Memory B cell (primary cell): ENCODE data around the gene PAX5.

Experiments
- ATAC-seq: fragments of 150-1000 bp; cut with Tn5 transposase; 2 replicates; pipeline ENCODE4 v1.10.0; 2021; ENCODE audit warnings: low read depth, mild to moderate bottlenecking, moderate library complexity
- DNase-seq, 2 donors: peaks; one replicate each; pipeline ENCODE4 v3.0.0; 2022; ENCODE audit warnings: low spot score in 2 of 2
- H3K27ac Mint-ChIP-seq: one replicate; pipeline ENCODE4 v1.8.0; 2022; ENCODE audit warnings: mild to moderate bottlenecking, moderate library complexity, mixed read lengths
- H3K27me3 Mint-ChIP-seq: one replicate; pipeline ENCODE4 v1.8.0; 2022; ENCODE audit warnings: mixed read lengths
- H3K36me3 Mint-ChIP-seq: one replicate; pipeline ENCODE4 v1.8.0; 2022; ENCODE audit warnings: mild to moderate bottlenecking, mixed read lengths
- H3K4me1 Mint-ChIP-seq: one replicate; pipeline ENCODE4 v1.8.0; 2022; ENCODE audit warnings: mixed read lengths
- H3K4me3 Mint-ChIP-seq: one replicate; pipeline ENCODE4 v1.8.0; 2022; ENCODE audit warnings: mild to moderate bottlenecking, moderate library complexity, mixed read lengths
- H3K9me3 Mint-ChIP-seq: one replicate; pipeline ENCODE4 v1.8.0; 2022; ENCODE audit warnings: mixed read lengths

The PAX5 gene

GRCh38 chr9:36862206-36863145 lies 171.6 kb downstream of the PAX5 start:
- peaks cover 24% of the 10 kb centered on the region for H3K36me3 Mint-ChIP-seq
- H3K9me3 Mint-ChIP-seq, result no peaks in the 10 kb centered on the region
- ATAC-seq (no peak), DNase-seq (no peak)
- H3K4me3 Mint-ChIP-seq, result no peak overlapping the region
- H3K27me3 Mint-ChIP-seq, result no peaks in the 10 kb centered on the region
- peaks cover 40% of the 10 kb centered on the region for H3K4me1 Mint-ChIP-seq
- peak overlapping the region; percentile 93 for H3K27ac Mint-ChIP-seq

- peak overlapping the region; percentile 93 for H3K27ac Mint-ChIP-seq
- no peak for DNase-seq
- H3K27me3 Mint-ChIP-seq, result no peaks in the 10 kb centered on the region
- ATAC-seq, result no peak
- H3K4me1 Mint-ChIP-seq, result peaks cover 39% of the 10 kb centered on the region
- H3K4me3 Mint-ChIP-seq, result no peak overlapping the region
- peaks cover 22% of the 10 kb centered on the region for H3K36me3 Mint-ChIP-seq
- H3K9me3 Mint-ChIP-seq, result no peaks in the 10 kb centered on the region
Measured at GRCh38 chr9:36861528-36862205, 172.4 kb downstream of the PAX5 start.

GRCh38 chr9:36858805-36859375 lies 175.2 kb downstream of the PAX5 start:
- Mint-ChIP-seq H3K9me3 (no peaks in the 10 kb centered on the region), H3K4me3 (no peak overlapping the region), H3K27ac (peak overlapping the region; percentile 93), H3K36me3 (peaks cover 20% of the 10 kb centered on the region), H3K4me1 (peaks cover 30% of the 10 kb centered on the region), H3K27me3 (no peaks in the 10 kb centered on the region)
- ATAC-seq (no peak), DNase-seq (no peak)

DNA sequence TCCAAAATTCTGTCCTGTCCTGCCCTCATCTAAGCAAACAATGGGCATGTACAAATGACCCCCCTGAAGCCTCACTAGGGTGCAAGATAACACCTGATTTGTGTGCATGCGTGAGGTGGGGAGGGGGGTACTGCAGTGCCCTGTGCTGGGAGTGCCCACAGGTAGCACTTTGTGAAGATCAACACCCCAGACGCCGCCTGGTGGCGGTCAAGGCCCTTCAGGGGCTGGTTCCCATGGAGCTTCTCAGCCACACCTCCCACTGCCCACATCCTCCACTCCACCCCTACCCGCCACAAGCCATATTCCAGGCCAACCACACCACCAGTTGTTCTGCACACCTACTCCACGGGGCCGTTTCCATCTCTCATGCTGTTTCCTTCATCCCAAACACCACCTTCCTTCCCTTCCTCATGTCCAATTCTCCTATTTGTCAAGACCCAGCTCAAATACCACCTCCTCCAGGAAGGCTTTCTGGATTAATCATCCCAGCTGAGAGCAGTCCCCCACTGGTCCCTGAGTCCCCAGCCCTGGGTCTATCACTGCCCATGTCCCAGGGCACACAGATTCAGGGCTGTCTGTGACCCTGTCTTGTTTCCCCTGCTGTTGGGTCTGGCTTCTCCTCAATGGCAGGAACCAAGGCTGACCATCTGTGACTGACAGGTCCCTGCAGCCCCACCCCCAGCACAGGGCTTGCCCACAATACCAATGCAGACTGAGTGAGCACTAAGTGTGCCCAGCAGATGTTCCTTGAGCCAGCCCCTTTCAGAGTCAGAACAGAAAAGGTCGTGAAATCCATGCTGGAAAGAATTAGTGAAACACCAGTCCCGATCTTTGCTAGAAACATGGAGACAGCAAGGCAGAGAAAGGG lies 178.4 kb downstream of the PAX5 start:
- H3K27me3 Mint-ChIP-seq, result no peaks in the 10 kb centered on the region
- peak overlapping the region; percentile 93 for H3K27ac Mint-ChIP-seq
- ATAC-seq, result peak; percentile 81
- H3K4me3 Mint-ChIP-seq, result no peak overlapping the region
- no peaks in the 10 kb centered on the region for H3K9me3 Mint-ChIP-seq
- peaks cover 12% of the 10 kb centered on the region for H3K36me3 Mint-ChIP-seq
- H3K4me1 Mint-ChIP-seq, result peaks cover 19% of the 10 kb centered on the region
- DNase-seq, result no peak

DNA sequence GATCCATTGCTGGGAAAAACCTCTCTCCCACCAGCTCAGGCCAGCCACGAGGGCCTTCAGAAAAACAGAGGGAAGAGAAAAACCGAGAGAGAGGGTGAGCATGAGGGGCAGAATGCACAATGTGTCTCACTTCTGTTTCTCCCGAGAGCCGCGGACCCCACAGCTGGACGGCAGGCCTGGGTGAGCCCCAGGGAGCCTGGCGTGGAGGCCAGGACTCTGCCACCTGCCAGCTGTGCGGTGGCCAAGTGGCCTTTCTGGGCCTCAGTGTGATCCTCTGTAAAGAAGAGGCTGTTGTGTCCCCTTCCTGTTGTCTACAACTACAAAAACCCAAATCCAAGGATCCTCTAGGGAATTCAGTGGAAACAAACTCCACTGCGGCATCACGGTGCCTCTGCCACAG lies 179.3 kb downstream of the PAX5 start:
- peak overlapping the region; percentile 93 for H3K27ac Mint-ChIP-seq

DNA sequence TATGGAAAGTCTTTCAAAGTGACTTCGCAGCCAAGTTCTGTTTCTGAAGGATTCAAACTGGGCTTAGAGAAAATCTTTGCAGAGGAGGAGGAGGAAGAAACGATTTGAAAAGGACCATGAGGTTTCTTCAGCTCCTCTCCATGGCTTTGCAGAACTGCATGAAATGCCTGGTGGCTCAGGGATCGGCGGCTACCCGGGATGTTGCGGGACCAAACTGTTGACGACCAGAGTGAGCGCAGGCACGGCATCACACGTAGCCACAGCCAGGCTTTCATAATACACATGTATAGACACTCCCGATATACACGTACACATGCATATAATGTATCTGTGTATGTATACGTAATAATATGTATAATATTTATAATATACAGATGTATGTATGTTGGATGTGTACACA lies 180.0 kb downstream of the PAX5 start:
- H3K4me3 Mint-ChIP-seq, result no peak overlapping the region
- H3K4me1 Mint-ChIP-seq, result peaks cover 19% of the 10 kb centered on the region
- H3K27ac Mint-ChIP-seq, result no peak overlapping the region
- no peaks in the 10 kb centered on the region for H3K27me3 Mint-ChIP-seq
- H3K36me3 Mint-ChIP-seq, result peaks cover 13% of the 10 kb centered on the region
- ATAC-seq (no peak), DNase-seq (no peak)
- H3K9me3 Mint-ChIP-seq, result no peaks in the 10 kb centered on the region

More for the DNA sequence above, 179.3 kb downstream of the PAX5 start:
- H3K9me3 Mint-ChIP-seq, result no peaks in the 10 kb centered on the region
- peaks cover 10% of the 10 kb centered on the region for H3K36me3 Mint-ChIP-seq
- peaks cover 16% of the 10 kb centered on the region for H3K4me1 Mint-ChIP-seq
- H3K4me3 Mint-ChIP-seq, result no peak overlapping the region
- ATAC-seq (no peak), DNase-seq (no peak)
- no peaks in the 10 kb centered on the region for H3K27me3 Mint-ChIP-seq

DNA sequence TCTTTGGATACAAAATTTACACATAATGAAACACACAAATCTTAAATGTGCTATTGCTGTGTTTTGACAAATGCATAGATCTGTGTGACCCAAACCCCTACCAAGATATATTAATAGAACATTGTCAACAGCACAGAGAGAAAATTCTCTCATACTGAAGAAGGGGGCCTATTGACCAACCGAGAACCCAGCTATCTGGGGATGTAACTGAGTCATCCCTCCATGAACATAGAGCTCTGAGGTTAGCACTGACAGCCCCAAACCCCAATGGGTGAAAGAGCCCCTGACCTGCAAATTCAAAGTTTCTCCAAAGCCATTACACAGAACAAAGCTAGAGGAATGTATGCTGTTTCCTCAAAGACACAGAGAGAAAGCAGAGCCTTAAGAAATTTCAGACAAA lies 180.8 kb downstream of the PAX5 start:
- DNase-seq (no peak), ATAC-seq (no peak)
- H3K27ac Mint-ChIP-seq, result peak overlapping the region; percentile 65
- H3K4me3 Mint-ChIP-seq, result no peak overlapping the region
- peaks cover 24% of the 10 kb centered on the region for H3K4me1 Mint-ChIP-seq
- H3K27me3 Mint-ChIP-seq, result no peaks in the 10 kb centered on the region
- peaks cover 18% of the 10 kb centered on the region for H3K36me3 Mint-ChIP-seq
- no peaks in the 10 kb centered on the region for H3K9me3 Mint-ChIP-seq

DNA sequence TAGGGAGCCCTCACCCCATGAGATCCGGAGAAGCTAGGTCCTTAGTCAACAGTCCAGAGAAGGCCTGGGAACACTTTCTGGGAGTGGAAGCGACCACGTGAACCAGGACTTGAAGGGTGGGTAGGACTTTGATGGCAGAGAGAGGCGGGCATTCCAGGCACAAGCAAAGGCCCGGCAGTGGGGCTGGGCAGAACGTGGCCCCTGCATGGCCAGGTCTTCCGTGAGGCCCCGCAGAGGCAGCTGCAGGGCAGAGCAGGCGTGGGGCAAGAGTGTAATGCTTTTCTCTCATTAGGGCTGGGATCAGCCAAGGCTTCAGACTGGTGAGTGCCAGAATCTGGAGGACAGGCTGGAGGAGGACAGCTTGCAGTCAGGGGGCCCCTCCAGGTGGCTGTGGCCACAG lies 184.1 kb downstream of the PAX5 start:
- peaks cover 17% of the 10 kb centered on the region for H3K36me3 Mint-ChIP-seq
- no peaks in the 10 kb centered on the region for H3K27me3 Mint-ChIP-seq
- DNase-seq (no peak), ATAC-seq (no peak)
- peak overlapping the region; percentile 82 for H3K27ac Mint-ChIP-seq
- no peak overlapping the region for H3K4me3 Mint-ChIP-seq
- no peaks in the 10 kb centered on the region for H3K9me3 Mint-ChIP-seq
- H3K4me1 Mint-ChIP-seq, result peaks cover 8% of the 10 kb centered on the region

DNA sequence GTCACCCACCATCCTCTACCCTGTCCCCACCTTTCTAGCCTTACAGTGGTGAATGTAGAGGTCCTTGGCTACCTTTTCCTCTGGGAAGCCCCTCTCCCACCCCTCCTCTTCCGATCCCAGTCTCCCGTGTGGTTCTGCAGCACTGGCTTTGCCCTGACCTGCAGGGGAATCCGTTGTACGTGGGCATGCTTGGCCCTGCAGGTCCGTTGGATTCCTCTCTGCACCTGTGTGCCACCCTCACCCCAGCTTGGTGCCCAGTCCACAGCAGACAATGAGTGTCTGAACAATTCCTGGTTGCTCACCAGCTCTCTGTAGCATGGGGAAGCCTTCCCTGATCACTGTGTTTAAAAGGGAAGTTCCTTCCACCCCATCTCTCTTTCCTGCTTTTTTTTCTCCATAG lies 185.1 kb downstream of the PAX5 start:
- Mint-ChIP-seq H3K27me3 (no peaks in the 10 kb centered on the region), H3K4me3 (no peak overlapping the region), H3K4me1 (peaks cover 8% of the 10 kb centered on the region), H3K27ac (peak overlapping the region; percentile 82), H3K9me3 (no peaks in the 10 kb centered on the region), H3K36me3 (peaks cover 23% of the 10 kb centered on the region)
- ATAC-seq, result no peak
- DNase-seq, result no peak

DNA sequence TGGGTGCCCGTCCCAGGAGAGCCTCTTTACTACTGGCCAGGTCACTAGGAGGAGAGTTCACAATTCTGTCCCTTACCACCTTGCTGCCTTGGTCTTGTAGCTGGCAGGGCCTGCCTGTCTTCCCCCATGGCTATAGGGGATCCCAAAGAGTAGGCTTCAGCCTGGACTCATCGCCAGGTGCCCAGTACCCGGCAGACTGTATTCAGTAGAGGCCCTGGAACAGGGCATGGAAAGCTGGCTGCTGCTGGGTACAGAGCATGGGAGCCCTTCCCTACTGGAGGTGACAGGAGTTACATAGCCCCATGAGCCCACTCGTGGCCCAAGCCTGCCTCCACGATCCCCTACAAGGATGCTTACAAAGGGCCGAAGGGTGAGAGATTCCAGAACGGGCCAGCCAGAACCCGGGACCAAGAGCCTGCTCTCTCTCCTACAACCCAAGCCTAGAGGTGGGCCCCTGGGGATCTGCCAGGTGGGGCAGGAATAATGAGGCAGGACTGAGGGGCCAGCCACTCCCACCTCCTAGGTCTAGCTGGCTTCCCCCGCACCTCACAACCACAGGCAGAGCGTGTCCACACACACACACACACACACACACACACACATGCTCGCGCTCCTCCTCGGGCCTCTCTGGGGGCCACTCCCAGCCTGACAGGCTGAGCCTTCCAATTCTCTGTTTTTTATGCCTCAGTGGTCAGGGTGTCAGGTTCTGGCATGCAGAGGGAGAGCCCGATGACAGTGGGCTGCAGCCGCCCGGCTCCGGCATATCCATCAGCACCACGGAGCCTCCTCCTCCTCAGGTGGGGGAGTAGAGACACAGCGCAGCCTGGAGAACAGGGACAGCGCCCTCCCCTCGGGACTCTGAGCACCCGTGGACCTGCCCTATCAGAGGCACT lies 186.0 kb downstream of the PAX5 start:
- ATAC-seq (no peak), DNase-seq (no peak)
- H3K36me3 Mint-ChIP-seq, result peaks cover 25% of the 10 kb centered on the region
- H3K27ac Mint-ChIP-seq, result peak overlapping the region; percentile 82
- peaks cover 8% of the 10 kb centered on the region for H3K4me1 Mint-ChIP-seq
- no peaks in the 10 kb centered on the region for H3K27me3 Mint-ChIP-seq
- no peaks in the 10 kb centered on the region for H3K9me3 Mint-ChIP-seq
- no peak overlapping the region for H3K4me3 Mint-ChIP-seq

DNA sequence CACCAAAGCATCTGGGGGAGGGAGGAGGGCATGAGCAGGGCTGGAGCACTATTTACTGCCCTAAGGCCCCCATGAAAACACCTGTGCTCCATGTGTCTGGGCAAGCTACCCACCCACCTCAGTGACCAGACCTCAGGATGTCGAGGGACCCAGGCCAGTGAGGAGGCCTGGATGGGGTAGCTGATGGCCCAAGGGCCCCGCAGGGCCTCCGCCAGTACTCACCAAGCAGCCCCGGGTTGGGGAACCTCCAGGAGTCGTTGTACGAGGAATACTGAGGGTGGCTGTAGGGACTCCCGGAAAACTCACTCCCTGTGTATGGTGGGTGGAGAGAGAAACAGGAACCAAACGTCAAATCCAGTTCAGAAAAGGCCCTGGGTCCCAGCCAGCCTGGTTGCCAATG lies 187.4 kb downstream of the PAX5 start:
- peaks cover 8% of the 10 kb centered on the region for H3K4me1 Mint-ChIP-seq
- peaks cover 23% of the 10 kb centered on the region for H3K36me3 Mint-ChIP-seq
- no peak for ATAC-seq
- no peak overlapping the region for H3K4me3 Mint-ChIP-seq
- no peaks in the 10 kb centered on the region for H3K9me3 Mint-ChIP-seq
- no peak overlapping the region for H3K27ac Mint-ChIP-seq
- DNase-seq, result no peak
- no peaks in the 10 kb centered on the region for H3K27me3 Mint-ChIP-seq

GRCh38 chr9:36845844-36846243 lies 188.2 kb downstream of the PAX5 start:
- Mint-ChIP-seq H3K27ac (peak overlapping the region; percentile 84), H3K27me3 (no peaks in the 10 kb centered on the region)

GRCh38 chr9:36844961-36845360 lies 189.1 kb downstream of the PAX5 start:
- Mint-ChIP-seq H3K9me3 (no peaks in the 10 kb centered on the region), H3K27me3 (no peaks in the 10 kb centered on the region), H3K36me3 (peaks cover 27% of the 10 kb centered on the region), H3K4me1 (peaks cover 8% of the 10 kb centered on the region), H3K27ac (peak overlapping the region; percentile 84), H3K4me3 (no peak overlapping the region)
- DNase-seq, result no peak
- no peak for ATAC-seq

More at GRCh38 chr9:36845844-36846243, 188.2 kb downstream of the PAX5 start:
- Mint-ChIP-seq H3K36me3 (peaks cover 24% of the 10 kb centered on the region), H3K4me1 (peaks cover 8% of the 10 kb centered on the region), H3K9me3 (no peaks in the 10 kb centered on the region), H3K4me3 (no peak overlapping the region)
- no peak for ATAC-seq
- no peak for DNase-seq
